Measurements from ENCODE around the gene PTPN1.

Gene PTPN1

GRCh38 chr20:50518270-50518721, 8.1 kb downstream of the PTPN1 start:
- no peak overlapping the region for H3K4me3 ChIP-seq (ENCODE audit: low read depth, low read length)
- TF ChIP-seq CTCF (IDR thresholded peaks at IDR 0.05; ENCODE audit: borderline replicate concordance, insufficient read depth, low read depth, low read length): no peak

- TF ChIP-seq CTCF (IDR thresholded peaks at IDR 0.05; ENCODE audit: borderline replicate concordance, insufficient read depth, low read depth, low read length): no peak
- no peak overlapping the region for H3K4me3 ChIP-seq (ENCODE audit: low read depth, low read length)
Observed at GRCh38 chr20:50519036-50519762, 9.0 kb downstream of the PTPN1 start.

- H3K4me3 ChIP-seq (ENCODE audit: low read depth, low read length): no peak overlapping the region
- no peak for TF ChIP-seq CTCF (IDR thresholded peaks at IDR 0.05; ENCODE audit: borderline replicate concordance, insufficient read depth, low read depth, low read length)
Observed at GRCh38 chr20:50520222-50520880, 10.2 kb downstream of the PTPN1 start.

- H3K4me3 ChIP-seq (ENCODE audit: low read depth, low read length): no peak overlapping the region
- no peak for TF ChIP-seq CTCF (IDR thresholded peaks at IDR 0.05; ENCODE audit: borderline replicate concordance, insufficient read depth, low read depth, low read length)
Observed at GRCh38 chr20:50521221-50522052, 11.3 kb downstream of the PTPN1 start.

- no peak overlapping the region for H3K4me3 ChIP-seq (ENCODE audit: low read depth, low read length)
- no peak for TF ChIP-seq CTCF (IDR thresholded peaks at IDR 0.05; ENCODE audit: borderline replicate concordance, insufficient read depth, low read depth, low read length)
Observed at GRCh38 chr20:50522053-50522674, 12.0 kb downstream of the PTPN1 start.

- H3K4me3 ChIP-seq (ENCODE audit: low read depth, low read length): no peak overlapping the region
- TF ChIP-seq CTCF (IDR thresholded peaks at IDR 0.05; ENCODE audit: borderline replicate concordance, insufficient read depth, low read depth, low read length): no peak
Observed at GRCh38 chr20:50523552-50524167, 13.5 kb downstream of the PTPN1 start.
